Measurements from ENCODE around the gene PAK5.
A peak's percentile ranks its signal among the peaks of the same experiment; 100 is the strongest.

The PAK5 gene

DNA sequence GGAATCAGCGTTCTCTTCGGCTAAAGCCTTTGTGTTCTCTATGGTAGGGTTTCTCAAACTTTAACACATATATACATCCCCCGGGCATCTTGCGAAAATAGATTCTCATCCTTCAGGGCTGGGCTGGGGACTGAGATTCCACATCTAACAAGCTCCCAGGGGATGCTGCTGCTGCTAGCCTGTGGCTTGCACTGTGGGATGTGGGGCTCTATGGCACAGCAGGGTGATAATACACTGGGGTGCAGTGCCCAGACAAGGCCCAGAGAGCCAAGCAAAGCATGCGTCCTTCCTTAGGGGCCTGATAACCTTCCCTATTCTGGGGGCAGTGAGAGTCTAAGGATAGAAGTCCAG, 222.4 kb downstream of the PAK5 start:
- no peak for DNase-seq (ENCODE audit: low spot score)

DNA sequence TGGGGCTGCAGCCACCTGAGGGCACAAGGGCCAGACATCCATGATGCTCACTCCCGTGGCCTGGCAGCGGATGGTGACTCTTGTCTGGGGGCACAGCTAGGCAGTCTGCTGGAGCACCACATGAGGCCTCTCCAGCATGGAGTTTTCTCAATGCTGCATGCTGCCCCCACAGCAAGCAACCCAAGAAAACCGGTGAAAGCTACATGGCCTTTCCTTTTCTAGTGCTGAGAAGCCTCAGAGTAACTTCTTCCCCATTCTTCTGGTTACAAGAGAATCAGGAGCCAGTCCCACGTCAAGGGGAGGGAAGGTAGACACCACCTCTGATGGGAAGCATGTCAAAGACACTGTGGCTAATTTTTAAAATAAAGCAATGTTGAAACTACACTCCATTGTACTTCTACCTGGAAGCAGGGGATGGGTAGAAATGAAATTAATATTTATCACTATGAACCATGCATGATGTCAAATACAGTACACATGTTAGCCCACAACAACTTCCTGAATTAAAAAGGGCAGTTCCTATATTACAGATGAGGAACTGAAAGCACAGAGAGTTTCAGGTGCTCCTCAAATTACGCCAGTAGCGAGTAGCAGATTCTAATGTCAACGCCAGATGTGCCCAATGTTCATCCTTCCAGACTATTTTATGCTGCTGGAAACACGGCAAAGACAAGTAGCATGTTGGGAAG, 223.0 kb downstream of the PAK5 start:
- DNase-seq (ENCODE audit: low spot score), result peak; percentile 21

DNA sequence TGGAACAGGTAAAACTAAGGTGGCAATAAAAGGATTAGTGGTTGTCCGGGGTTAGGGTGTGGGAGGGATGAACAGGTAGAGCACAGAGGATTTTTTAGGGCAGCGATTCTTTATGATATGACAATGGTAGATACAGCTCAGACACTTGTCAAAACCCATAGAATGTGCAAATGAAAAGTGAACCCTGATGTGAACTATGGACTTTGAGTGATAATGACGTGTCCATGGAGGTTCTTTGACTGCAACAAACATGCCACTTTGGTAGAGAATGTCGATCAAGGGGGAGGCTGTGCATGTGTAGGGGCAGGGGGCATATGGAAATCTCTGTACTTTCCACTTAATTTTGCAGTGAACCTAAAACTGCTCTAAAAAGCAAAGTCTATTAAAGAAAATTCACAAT, 223.8 kb downstream of the PAK5 start:
- DNase-seq (ENCODE audit: low spot score), result no peak

- no peak for DNase-seq (ENCODE audit: low spot score)
These were observed 225.0 kb downstream of the PAK5 start for GRCh38 chr20:9613871-9614270.

- DNase-seq (ENCODE audit: low spot score), result no peak
These were observed 227.0 kb downstream of the PAK5 start for GRCh38 chr20:9611921-9612320.

GRCh38 chr20:9610665-9611064, 228.2 kb downstream of the PAK5 start:
- no peak for DNase-seq (ENCODE audit: low spot score)

DNA sequence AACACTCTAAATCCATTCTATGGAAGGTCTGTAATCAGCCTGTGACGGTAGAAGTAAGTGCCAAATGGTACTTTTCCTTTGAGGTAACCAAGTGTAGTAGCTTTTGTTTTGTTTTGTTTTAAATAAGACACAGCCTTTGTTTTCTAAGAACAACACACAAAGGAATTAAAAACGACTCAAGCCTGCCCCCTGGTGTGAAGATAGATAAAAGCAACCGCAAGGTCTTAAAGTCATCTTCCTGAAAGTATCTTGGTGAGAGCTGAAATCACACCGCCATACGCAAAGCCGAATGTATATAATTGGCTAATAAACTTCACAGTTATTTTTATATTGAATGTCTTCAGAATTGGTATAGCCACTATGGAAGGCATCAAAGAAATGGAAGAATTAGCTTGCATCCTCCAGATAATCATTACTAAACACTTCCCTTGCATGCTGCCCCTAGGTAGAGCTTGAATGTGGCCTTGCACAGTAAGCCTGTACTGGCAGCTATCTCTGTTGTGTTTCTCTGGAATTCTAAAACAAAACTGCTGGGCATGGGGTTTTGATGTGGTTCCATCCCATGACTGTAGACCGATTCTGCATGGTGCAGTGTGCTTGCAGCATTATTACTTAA, 228.9 kb downstream of the PAK5 start:
- DNase-seq (ENCODE audit: low spot score), result peak; percentile 91

DNA sequence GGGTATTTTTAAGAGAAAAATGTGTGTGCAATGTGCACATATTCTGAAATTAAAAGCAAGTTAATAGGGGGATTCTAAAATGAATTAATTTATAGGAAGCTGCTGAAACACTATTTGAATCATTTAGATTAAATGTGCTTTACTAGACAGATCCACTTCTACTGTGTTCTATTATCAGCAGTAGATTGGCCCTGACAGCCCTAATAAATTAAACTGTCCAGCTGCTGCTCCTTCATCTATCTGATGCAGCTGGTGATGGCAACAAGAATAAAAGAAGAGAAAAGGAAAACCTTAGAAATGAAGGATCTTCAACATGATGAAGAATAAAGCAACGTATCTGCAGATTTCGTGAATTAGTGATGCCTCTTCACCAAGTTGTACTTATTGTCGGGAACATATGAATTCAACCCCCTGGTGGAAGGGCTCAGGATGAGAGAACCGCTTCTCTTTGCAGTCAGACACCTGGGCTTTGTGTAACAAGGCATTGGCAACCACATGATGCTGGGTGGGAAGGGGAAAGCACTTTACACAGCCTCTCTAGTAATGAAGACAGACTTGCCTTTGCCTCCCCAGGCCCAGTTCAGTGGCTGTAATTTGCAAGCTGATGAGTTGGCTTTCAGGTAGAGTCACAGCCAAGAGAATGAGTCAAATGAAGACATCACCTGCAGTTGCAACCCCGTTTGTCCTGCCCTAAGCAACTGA, 230.1 kb downstream of the PAK5 start:
- peak; percentile 47 for DNase-seq (ENCODE audit: low spot score)

GRCh38 chr20:9602847-9603183, 236.1 kb downstream of the PAK5 start:
- DNase-seq (ENCODE audit: low spot score), result no peak

- DNase-seq (ENCODE audit: low spot score), result no peak
These were observed 238.3 kb downstream of the PAK5 start for GRCh38 chr20:9600562-9600961.

DNA sequence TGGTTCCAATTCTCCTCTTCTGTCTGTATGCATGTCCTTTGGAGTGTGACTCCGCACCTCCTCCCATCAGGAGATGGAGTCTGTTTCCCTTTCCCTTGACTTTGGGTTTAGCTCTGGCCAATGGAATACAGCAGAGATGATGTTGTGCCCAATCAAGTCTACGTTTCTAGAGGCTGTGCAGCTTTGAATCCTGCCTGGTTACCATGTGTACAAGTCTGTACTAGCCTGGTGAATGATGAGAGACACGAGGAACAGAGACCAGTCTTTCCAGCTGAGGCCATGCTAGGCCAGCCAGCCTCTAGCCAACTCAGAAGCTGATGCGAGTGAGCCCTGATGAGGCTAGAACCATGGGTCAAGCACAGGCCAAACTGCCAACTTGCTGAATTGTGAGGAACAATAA, 241.3 kb downstream of the PAK5 start:
- DNase-seq (ENCODE audit: low spot score), result no peak

DNA sequence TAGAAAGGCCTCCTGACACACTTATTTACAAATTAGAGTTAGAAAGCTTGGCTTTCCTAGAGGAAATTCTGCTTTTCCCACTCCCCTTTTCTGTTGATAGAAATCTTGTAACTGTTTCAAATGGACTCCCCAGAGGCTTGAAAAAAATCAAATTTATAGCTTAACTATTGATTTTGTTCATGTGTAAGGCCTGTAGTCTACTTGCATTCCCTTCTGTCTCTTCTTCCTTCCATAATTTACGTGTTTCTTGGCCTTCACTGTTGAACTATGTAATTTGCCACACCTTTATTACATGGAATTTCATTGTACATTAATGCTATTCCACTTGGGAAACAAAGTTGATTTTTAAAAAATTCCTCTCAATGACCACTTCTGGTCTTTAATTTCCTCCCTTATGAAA, 243.1 kb downstream of the PAK5 start:
- DNase-seq (ENCODE audit: low spot score), result no peak

- DNase-seq (ENCODE audit: low spot score), result no peak
These were observed 244.5 kb downstream of the PAK5 start for GRCh38 chr20:9594284-9594875.

GRCh38 chr20:9592419-9592818, 246.5 kb downstream of the PAK5 start:
- no peak for DNase-seq (ENCODE audit: low spot score)

DNA sequence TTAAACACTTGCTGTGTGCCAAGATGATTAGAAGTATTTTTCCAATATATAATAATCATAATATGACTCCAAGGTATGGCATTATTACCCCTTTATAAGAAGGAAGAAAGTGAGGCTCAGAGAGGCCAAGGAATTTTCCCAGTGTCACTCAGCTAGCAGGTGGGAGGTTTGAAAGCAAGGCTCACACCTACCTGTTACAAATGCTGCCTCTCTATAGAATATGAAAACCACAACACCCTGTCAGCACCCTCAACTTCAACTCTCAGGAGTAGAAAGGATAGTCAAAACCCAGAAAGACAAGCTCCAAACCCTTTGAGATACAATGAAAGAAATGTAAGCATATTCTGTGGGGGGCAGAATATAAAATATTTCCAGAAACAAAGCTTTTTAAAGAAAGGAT, 247.8 kb downstream of the PAK5 start:
- no peak for DNase-seq (ENCODE audit: low spot score)

DNA sequence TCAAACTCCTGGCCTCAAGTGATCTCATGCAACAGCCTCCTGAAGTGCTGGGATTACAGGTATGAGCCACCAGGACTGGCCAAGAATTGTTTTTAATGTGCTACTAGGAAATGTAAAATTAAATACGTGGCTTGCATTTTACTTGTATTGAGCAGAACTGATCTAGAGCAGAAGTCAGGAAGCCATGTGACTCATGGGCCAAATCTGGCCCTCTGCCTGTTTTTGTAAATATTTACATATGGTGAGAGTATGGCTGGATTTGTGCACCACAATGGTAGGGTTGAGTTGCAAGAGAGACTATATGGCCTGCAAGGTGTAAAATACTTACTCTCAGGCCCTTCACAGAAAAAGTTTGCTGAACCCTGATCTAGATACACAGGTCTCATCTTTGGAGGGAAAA, 248.7 kb downstream of the PAK5 start:
- DNase-seq (ENCODE audit: low spot score), result no peak

DNA sequence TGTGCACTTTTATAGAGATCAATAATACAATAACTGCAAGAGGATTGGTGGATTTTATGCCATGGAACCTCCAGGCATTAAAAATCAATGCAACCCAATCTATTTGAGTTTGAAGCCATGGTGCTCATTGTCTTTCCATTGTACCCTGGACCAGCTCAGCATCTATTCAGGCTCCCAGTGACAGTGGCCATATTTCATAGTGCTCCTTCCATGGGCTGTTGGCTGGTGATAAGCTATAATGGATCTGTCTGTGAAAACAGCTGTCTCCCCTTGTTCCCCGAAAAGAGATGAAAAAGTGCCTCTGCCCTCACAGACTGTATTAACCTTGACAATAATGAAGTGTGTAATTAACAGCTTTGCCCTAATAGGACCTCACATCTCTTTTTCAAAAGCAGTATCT, 250.2 kb downstream of the PAK5 start:
- no peak for DNase-seq (ENCODE audit: low spot score)

DNA sequence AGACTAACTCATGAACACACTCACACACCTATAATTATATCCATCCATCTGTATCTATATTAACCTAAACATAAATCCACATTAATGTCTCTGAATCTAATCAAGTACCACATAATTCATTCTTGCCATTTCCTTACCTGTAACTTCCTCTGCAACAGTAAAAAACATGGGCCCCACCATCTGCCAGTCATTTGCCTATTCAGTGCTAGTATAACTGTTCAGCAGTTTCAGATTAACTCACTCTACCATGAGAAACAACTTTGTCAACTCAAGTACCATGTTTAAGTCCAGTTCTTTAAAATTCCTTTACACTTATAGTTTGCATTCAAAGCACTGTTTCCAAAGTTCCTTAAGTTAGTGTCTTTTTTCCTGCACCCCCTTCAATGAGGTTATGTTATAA, 255.7 kb downstream of the PAK5 start:
- DNase-seq (ENCODE audit: low spot score), result no peak

DNA sequence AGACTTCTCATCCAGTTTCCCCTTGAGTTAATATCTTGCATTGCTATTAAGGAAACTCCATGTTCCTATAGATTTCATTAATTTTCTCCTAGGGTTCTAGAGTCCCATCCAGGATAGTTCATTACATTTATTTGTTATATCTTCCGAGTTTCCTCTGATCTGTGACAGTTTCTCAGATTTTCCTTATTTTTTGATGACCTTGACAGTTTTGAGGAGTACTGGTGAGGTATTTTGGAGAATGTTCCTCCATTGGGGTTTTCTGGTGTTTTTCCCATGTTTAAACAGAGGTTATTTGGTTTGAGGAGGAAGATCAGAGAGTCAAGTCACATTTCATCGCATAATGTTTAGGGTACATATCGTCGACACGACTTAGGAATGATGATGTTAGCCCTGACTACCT, 256.7 kb downstream of the PAK5 start:
- no peak for DNase-seq (ENCODE audit: low spot score)

DNA sequence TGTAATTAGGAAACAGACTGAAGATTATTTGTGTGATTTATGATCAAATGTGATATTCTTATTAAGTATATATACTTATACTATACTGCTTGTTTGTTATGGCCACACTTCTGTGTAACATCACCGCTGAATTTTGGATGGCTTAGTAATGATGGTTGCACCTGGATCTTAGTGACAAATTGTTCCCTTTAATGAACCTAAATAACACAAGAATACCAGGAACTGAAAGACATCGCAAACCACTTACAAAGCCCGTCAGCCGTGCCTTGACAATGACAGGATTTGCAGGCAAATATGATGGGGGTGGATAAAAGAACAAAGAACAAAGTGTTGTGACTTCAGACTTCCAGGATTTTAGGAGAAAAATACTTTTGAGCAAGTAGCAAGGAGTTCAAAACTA, 257.4 kb downstream of the PAK5 start:
- no peak for DNase-seq (ENCODE audit: low spot score)

DNA sequence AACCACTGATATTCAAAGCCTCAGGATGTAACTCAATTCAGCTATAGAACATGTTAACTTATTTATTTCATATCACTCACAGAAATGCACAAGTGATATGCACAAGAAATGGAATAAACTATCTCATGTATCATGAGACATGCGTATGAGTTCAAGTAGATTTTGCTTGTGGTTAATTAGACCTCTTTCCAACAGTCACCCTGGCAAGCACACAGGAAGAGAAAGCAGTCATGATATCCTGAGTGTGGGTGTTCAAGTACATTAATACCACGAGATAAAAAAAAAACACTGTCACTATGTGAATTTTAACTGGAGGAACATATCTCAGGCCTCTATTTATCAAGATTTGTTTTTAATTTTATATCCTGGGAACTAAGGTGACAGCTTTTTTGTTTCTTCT, 260.3 kb downstream of the PAK5 start:
- DNase-seq (ENCODE audit: low spot score), result no peak

- no peak for DNase-seq (ENCODE audit: low spot score)
These were observed 261.5 kb downstream of the PAK5 start for GRCh38 chr20:9577397-9577796.

DNA sequence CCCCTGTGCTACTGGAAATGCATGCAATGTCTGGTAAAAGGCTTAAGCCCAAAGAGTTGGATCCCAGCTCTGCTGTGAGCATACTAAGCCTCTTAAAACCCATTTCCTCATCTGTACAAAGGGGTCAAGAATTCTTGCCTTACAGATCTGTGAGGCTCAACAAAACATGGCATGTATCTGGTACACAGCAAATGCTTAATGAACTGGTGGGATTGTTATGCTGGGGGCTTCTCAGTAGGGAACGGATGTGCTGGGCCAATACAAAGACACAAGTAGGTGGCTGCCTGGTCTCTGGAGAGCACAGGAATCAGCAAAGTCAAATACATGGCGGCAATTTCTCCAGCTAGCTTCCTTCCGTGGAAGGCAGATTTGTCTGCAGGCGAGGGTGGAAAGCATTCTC, 262.2 kb downstream of the PAK5 start:
- DNase-seq (ENCODE audit: low spot score), result no peak

All from cerebellar cortex (tissue), 1 donor.